ENCODE results near the gene AMFR.
A peak's percentile ranks its signal among the peaks of the same experiment; 100 is the strongest.

The AMFR gene

DNA sequence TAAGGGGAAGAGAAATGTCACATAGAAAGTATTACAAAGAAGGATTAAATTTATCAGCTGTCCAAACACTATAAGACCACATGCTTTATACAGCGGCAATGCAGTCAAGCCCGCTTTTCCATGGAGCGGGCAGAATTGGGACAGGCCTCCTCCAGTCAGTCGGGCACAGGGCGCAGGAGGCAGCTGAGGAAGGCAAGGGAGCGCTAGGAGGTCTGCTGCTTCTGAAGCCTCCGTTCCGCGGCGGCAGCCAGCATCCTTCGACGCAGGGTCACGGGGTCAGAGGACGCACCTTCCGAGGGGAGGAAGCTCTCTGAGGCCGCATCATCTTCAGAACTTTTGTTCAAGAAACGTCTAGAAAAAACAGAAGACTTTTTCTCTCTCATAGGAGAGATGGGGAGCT lies 62.6 kb downstream of the AMFR start:
- no peak for DNase-seq (ENCODE audit: low read depth)

DNA sequence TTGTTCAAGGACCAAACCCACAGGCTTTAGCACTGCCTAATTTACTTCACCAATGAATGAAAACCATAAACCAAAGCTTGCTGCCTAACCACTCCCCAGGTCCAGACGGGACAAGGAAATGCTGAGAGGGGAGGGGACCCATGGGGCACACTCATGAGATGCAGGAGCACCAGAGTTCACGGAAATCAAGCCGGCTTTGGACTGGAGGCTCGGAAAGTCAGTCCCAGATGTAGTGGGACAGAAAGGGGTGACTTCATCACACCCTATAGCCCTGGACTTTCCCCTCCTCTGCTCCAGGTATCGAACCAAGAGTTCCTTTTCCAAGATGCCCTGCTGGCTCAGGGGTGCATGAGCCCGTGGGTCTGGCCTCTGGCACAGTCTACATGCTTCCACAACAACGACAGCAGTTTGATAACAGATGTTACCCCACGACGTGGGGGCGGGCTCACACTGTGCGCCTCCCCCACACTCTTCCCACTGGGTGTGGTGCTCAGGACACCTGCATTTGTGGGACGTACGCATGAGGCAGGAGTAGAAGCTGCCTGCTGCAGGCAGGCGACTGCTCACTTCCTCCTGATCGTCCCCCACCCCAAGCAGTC lies 63.2 kb downstream of the AMFR start:
- no peak for DNase-seq (ENCODE audit: low read depth)

GRCh38 chr16:56360117-56361008 lies 65.0 kb downstream of the AMFR start:
- no peak for DNase-seq (ENCODE audit: low read depth)

GRCh38 chr16:56357765-56358322 lies 67.5 kb downstream of the AMFR start:
- DNase-seq (ENCODE audit: low read depth): no peak

DNA sequence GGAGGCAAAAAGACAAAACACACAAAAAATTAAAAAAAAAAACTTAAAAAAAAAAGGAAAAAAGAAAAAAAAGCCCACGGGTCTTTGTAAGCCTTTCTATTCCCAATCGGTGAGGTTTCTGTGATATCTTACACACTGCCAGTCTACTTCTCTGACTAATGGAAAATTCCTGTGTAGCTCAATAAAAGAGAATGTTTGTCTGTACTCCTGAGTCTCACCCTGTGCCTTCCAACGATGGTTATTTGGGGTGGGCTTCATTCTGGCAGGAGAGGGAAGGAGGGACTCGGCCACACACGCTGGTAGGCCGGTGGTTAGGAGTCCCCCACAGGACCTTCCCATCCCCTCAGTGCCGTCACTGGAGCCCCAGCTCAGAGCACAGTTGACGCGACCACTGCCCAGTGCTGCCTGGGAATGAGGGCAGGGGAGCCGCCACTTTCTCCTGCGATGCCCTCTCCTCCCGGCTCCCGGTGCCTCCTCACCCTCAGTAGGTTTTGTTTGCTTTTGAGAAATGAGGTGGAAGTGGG lies 68.0 kb downstream of the AMFR start:
- DNase-seq (ENCODE audit: low read depth): no peak

- DNase-seq (ENCODE audit: low read depth): peak; percentile 71
Measured at GRCh38 chr16:56356276-56357240, 68.8 kb downstream of the AMFR start.

GRCh38 chr16:56355786-56356275 lies 69.5 kb downstream of the AMFR start:
- no peak for DNase-seq (ENCODE audit: low read depth)

DNA sequence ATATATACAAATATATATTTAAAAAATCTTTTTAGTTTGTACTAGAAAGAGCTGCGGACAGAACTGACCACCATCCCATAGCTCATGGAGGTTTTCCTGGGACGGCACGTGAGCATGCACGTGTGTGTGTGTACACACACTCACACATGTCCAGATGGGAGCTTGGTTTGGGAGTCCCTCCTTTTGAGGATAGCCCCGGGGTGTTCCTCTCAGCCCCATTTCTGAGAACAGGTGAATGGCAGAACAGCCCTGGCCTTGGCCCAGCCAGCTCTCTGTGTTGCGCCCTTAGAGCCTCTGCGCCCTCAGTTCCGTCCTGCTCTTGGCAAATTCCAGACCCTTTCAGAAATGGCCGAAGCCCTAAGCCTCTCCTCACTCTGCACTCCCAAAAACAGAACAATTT lies 70.1 kb downstream of the AMFR start:
- no peak for DNase-seq (ENCODE audit: low read depth)

DNA sequence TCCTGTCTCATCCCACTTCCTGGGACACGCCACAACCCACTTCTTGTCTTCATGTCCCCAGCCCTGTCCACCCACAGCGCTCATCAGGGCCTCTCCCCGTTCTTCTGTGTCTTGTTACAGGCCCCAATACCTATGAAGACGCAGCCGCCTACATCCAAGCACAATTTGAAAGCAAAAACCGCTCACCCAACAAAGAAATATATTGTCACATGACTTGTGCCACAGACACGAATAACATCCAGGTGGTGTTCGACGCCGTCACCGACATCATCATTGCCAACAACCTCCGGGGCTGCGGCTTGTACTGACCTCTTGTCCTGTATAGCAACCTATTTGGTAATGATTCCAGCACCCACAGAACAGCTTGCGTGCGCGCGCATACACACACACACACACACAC lies 70.6 kb downstream of the AMFR start:
- DNase-seq (ENCODE audit: low read depth): no peak

- no peak for DNase-seq (ENCODE audit: low read depth)
Measured at GRCh38 chr16:56354016-56354415, 71.3 kb downstream of the AMFR start.

DNA sequence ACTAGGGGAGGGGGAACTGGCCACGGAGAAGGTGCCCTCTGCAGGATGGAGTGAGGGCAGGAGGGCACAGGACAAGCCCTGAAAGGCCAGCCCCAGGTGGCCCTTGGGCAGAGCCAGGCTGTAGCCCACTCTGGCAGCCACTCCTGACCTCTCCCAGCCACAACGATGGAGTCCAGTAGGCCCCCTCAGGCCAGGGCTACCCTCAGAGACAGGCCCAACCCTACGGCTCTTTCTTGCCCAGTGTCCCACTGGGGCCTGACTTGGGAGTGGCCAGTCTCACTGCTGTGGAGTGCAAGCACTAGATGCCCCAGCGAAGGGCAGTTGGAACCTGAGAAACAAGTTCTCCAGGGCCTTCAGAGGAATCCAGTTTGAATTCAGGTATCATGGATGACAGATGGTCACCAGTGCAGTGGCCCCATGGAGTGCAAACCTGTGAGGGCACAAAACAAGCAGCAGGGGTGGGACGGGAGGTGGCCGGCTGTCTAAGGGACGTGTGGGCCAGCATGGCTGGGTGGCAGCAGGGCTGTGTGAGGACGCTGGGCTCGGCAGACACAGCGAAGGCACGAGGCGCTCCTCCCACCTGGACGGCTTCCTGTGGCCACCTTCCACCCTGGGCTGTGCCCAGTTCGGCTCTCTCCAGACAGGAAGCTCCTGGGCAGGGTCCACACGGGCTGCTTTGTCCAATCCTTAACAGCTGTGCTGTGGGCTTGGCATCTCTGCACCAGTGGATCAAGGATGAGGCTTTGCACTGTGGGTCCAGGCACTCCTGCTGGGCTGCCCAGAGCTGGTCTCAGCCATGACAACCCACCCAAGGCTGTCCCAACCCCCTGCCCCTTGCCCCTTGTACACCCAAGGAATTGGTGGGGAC lies 72.1 kb downstream of the AMFR start:
- DNase-seq (ENCODE audit: low read depth): no peak

DNA sequence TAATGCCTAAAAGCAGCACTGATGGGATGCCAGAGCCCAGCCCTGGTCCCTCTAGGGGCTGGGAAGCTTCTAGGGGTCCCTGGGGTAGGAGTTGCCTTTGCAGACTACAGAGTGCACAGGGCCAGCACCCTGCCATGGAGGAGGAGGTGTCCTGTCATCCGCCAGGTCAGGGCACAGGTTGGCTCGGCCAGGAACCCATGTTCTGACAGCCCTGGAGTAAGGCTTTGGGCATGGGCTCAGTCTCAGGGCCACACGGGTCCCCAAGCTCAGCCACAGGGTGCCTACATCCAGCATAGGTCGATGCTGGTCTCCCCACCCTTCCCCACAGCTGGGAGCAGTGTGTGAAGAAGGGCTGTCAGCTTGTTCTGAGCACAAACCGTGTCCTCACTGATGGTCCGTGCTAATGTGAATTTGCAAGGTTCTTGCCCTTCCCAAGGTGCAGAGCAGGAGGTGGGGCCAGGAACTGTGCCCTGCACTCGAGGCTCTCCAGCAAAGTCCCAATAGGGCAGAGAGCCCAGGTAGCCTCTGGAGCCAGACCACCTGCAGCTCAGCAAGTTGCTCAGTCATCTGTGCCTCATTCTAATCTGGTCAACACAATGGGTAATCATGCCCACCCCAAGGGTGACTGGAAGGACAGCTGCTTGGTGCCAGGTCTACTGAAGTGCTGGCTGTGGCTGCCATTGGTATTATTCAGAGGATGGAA lies 72.8 kb downstream of the AMFR start:
- no peak for DNase-seq (ENCODE audit: low read depth)

- DNase-seq (ENCODE audit: low read depth): no peak
Measured at GRCh38 chr16:56351481-56351880, 73.9 kb downstream of the AMFR start.

- no peak for DNase-seq (ENCODE audit: low read depth)
Measured at GRCh38 chr16:56350491-56351405, 74.6 kb downstream of the AMFR start.

- no peak for DNase-seq (ENCODE audit: low read depth)
Measured at GRCh38 chr16:56349711-56350161, 75.6 kb downstream of the AMFR start.

DNA sequence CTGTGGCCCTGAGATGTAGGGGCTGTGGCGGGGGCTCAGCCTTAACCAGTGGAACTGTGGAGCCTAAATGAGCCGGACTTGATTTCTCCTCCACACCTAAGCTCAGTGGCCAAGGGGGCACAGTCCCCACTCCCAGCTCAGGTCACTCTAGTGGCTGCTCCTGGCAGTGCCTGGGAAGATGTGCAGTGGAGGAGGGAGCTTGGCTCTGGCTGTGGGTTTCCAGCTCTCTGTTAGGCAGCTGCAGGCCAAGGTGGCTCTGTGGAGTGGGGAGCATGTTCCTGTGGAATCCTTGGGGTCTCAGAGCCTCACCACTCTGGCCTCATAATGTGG lies 76.3 kb downstream of the AMFR start:
- DNase-seq (ENCODE audit: low read depth): no peak

DNA sequence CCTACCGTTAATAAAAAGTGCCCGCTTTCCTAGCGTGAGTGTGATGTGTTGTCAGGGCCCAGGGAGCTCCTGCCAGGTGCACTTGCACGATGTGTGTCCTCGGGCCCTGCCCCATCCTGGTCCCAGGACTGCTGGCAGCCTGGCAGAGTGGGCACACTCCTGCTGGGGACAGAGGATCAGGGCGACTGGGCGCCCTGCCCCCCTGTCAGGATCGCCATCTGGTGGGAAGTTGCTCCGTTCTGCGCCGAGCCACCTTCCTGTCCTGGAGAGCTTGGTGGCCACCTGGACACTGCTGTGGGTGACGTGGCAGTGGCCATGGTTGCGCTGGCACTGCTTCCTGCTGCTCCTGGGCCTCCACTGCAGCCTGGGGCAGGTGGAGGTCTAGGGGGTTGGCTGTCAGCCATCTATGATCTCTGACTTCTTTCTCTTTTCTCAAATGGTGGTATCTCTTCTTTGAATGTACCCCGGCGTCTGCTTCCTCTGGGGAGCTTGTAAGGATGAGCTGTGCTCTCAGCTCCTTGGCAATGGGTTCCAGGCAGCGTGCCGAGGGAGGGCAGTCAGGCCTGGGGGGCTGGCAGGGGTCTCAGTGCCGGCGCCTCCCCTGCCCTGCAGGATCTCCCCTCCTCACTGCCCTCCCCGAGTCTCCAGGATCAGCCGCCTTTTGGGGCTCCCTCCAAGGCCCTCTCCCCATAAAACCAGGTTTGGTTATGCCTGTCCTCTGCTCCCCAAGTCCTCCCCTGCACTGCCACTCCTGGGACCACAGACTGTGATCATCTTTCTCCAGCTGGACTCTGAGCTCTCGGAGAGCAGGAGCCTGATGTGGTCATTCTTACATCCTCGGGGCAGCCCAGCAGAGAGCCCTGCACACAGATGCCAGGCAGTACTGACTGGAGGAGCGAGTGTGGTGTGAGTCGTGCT lies 76.9 kb downstream of the AMFR start:
- DNase-seq (ENCODE audit: low read depth): no peak

DNA sequence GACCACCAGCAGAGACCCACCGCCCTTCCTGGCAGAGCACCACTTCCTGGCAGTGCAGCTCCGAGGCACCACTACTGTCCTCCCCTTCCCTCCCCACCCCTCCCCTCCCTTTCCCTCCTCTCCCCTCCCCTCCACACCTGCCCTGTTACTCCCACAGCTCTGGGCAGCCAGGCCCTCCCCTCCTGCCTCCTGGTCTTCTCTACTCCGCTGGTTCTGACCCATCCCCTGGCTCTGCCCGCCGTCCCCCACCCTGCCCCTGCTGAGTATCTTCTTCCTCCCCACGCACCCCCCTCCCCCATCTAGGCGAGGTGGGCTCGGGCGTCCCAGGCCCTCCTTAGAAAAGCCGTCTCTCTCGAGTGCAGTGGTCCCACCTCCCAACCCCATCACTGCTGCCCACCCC lies 77.7 kb downstream of the AMFR start:
- no peak for DNase-seq (ENCODE audit: low read depth)

Measured in HS-27A (cell line).